WTC11 (cell line): Measurements from ENCODE around the gene LRRC28. TPM values are rescaled to one million over a fixed set of nuclear protein-coding genes. Genes with fewer than 3 reads are reported as not detected.

Experiments used
- ATAC-seq: fragments of 200-7000 bp; cut with Tn5 transposase; 2 replicates; pipeline ENCODE4 v1.10.0; 2021; ENCODE audit warnings: mild to moderate bottlenecking, moderate library complexity
- CTCF ChIA-PET: fragments of 300-600 bp; sonication (Branson Sonifier 250); formaldehyde crosslinking; loops from one replicate; lab custom pipeline; 2021; ENCODE audit warnings: antibody characterized with exemption; lab: Charles Lee
- POLR2A ChIA-PET: fragments of 350-600 bp; sonication (Branson Sonifier 250); formaldehyde crosslinking; loops from one replicate; lab custom pipeline; 2021; ENCODE audit warnings: antibody characterized with exemption; lab: Charles Lee
- DNase-seq: peaks from one replicate; pipeline ENCODE4 v3.0.0; 2021; ENCODE audit warnings: low spot score
- H3K27ac Mint-ChIP-seq: 2 replicates; pipeline ENCODE4 v1.8.0; 2021; ENCODE audit warnings: mixed read lengths
- H3K27me3 Mint-ChIP-seq: 2 replicates; pipeline ENCODE4 v1.8.0; 2021; ENCODE audit warnings: low read depth, mild to moderate bottlenecking, moderate library complexity, mixed read lengths
- H3K36me3 Mint-ChIP-seq: 2 replicates; pipeline ENCODE4 v1.8.0; 2021; ENCODE audit warnings: mixed read lengths
- H3K4me1 Mint-ChIP-seq: 2 replicates; pipeline ENCODE4 v1.8.0; 2022; ENCODE audit warnings: mixed read lengths
- H3K4me3 Mint-ChIP-seq: 2 replicates; pipeline ENCODE4 v1.8.0; 2021; ENCODE audit warnings: mild to moderate bottlenecking, moderate library complexity, mixed read lengths
- H3K9me3 Mint-ChIP-seq: 2 replicates; pipeline ENCODE4 v1.8.0; 2021; ENCODE audit warnings: mixed read lengths
- CBFB ChIP-seq: sonication (generic); formaldehyde crosslinking; IDR thresholded peaks from 2 replicates; pipeline ENCODE4 v1.8.1; 2022; ENCODE audit warnings: mild to moderate bottlenecking, low read depth, missing genetic modification reagents
- ESRRA ChIP-seq: sonication (generic); formaldehyde crosslinking; IDR thresholded peaks from 2 replicates; pipeline ENCODE4 v1.8.1; 2022; ENCODE audit warnings: mild to moderate bottlenecking, missing genetic modification reagents, borderline replicate concordance
- FOXP1 ChIP-seq: sonication (generic); formaldehyde crosslinking; IDR thresholded peaks from 2 replicates; pipeline ENCODE4 v1.8.0; 2022; ENCODE audit warnings: missing genetic modification reagents, mild to moderate bottlenecking, moderate library complexity, borderline replicate concordance
- GTF2I ChIP-seq: fragments of 250-450 bp; sonication (Bioruptor Pico); conservative IDR thresholded peaks from 2 replicates; pipeline ENCODE4 v1.4.0; 2021; ENCODE audit warnings: mild to moderate bottlenecking
- JAZF1 ChIP-seq: fragments of 250-450 bp; sonication (Bioruptor Pico); IDR thresholded peaks from 2 replicates; pipeline ENCODE4 v1.9.0; 2021; ENCODE audit warnings: moderate library complexity, mild to moderate bottlenecking, inconsistent platforms
- NR3C1 ChIP-seq: sonication (generic); formaldehyde crosslinking; conservative IDR thresholded peaks from 2 replicates; pipeline ENCODE4 v1.8.1; 2023; ENCODE audit warnings: low read depth, mild to moderate bottlenecking, missing genetic modification reagents
- TEAD1 ChIP-seq: sonication (generic); formaldehyde crosslinking; IDR thresholded peaks from 2 replicates; pipeline ENCODE4 v1.8.0; 2022; ENCODE audit warnings: mild to moderate bottlenecking, missing genetic modification reagents
- ZNF317 ChIP-seq: sonication (generic); formaldehyde crosslinking; IDR thresholded peaks from 2 replicates; pipeline ENCODE4 v1.8.1; 2023; ENCODE audit warnings: low read depth, mild to moderate bottlenecking, moderate library complexity, missing genetic modification reagents, borderline replicate concordance
- ZNF671 ChIP-seq: fragments of 250-450 bp; sonication (Bioruptor Pico); IDR thresholded peaks from 2 replicates; pipeline ENCODE4 v1.8.0; 2021; ENCODE audit warnings: mild to moderate bottlenecking
- total RNA-seq: library from RNA; stranded (reverse); gene quantifications from 3 replicates; pipeline ENCODE4 v1.2.3, GENCODE V29; 2021
- TF ChIP-seq, protein P1 (sequence below): fragments of 250-450 bp; sonication (Bioruptor Pico); IDR thresholded peaks from 2 replicates; pipeline ENCODE4 v1.9.0; 2021; ENCODE audit warnings: mild to moderate bottlenecking, borderline replicate concordance
- TF ChIP-seq, protein P2 (sequence below): sonication (generic); formaldehyde crosslinking; conservative IDR thresholded peaks from 2 replicates; pipeline ENCODE4 v1.8.1; 2023; ENCODE audit warnings: mild to moderate bottlenecking, low read depth, missing genetic modification reagents, moderate library complexity
- TF ChIP-seq, protein P3 (sequence below): sonication (generic); formaldehyde crosslinking; IDR thresholded peaks from 2 replicates; pipeline ENCODE4 v1.8.1; 2022; ENCODE audit warnings: missing genetic modification reagents, borderline replicate concordance
- TF ChIP-seq, protein P4 (sequence below): sonication (generic); formaldehyde crosslinking; IDR thresholded peaks from 2 replicates; pipeline ENCODE4 v1.8.1; 2023; ENCODE audit warnings: mild to moderate bottlenecking, missing genetic modification reagents, borderline replicate concordance
- TF ChIP-seq, protein P5 (sequence below): sonication (generic); formaldehyde crosslinking; IDR thresholded peaks from 2 replicates; pipeline ENCODE4 v1.8.1; 2023; ENCODE audit warnings: mild to moderate bottlenecking, missing genetic modification reagents, moderate library complexity

LRRC28 gene
- total RNA-seq, 1 experiment from 2014 or later = 18.4 TPM

DNA sequence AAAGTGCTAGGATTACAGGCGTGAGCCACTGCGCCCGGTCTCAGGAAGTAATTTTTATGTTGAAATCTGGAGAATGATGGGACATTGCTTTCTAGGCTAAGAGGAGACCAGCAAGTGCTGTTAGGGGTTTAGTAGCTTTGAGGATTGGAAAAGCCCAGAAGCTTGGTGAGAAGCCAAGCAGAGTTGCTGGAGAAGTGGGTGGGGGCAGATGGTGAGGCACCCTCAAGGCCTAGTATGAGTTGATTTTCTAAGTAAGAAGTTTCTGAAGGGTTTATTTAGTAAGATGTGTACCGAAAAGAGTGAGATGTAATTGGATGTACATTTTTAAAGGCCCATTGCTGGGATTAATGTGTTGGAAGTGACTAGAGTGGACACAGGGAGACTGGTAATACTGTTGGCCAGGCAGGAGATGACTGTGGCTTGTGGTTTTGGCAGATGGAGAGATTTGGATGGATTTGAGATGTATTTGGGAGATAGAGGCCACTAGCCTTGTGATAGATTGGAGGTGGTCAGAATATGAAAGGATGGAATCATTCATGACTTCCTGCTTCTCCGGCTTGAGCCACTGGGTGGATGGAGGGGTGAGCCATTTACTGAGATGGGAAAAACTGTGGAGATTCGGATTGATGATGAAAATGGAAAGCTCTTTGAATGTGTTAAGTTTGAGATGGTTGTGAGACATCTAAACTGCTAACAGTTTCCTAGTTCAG lies 2.3 kb downstream of the LRRC28 start:
- Mint-ChIP-seq H3K9me3 (no peaks in the 10 kb centered on the region), H3K4me3 (no peak overlapping the region), H3K36me3 (no peaks in the 10 kb centered on the region), H3K4me1 (peaks cover 21% of the 10 kb centered on the region), H3K27me3 (no peaks in the 10 kb centered on the region), H3K27ac (no peak overlapping the region)
- DNase-seq (no peak), ATAC-seq (no peak)
- CTCF ChIA-PET = interaction anchor here (1.3 to 1.5 kb wide), 3 partner anchors 148 to 479 kb away, joined by 3 to 5 read pairs (median 4); partner anchors contain the start of genes LYSMD4 and SYNM
- POLR2A ChIA-PET = no interaction called here
- TF ChIP-seq, protein P1, sequence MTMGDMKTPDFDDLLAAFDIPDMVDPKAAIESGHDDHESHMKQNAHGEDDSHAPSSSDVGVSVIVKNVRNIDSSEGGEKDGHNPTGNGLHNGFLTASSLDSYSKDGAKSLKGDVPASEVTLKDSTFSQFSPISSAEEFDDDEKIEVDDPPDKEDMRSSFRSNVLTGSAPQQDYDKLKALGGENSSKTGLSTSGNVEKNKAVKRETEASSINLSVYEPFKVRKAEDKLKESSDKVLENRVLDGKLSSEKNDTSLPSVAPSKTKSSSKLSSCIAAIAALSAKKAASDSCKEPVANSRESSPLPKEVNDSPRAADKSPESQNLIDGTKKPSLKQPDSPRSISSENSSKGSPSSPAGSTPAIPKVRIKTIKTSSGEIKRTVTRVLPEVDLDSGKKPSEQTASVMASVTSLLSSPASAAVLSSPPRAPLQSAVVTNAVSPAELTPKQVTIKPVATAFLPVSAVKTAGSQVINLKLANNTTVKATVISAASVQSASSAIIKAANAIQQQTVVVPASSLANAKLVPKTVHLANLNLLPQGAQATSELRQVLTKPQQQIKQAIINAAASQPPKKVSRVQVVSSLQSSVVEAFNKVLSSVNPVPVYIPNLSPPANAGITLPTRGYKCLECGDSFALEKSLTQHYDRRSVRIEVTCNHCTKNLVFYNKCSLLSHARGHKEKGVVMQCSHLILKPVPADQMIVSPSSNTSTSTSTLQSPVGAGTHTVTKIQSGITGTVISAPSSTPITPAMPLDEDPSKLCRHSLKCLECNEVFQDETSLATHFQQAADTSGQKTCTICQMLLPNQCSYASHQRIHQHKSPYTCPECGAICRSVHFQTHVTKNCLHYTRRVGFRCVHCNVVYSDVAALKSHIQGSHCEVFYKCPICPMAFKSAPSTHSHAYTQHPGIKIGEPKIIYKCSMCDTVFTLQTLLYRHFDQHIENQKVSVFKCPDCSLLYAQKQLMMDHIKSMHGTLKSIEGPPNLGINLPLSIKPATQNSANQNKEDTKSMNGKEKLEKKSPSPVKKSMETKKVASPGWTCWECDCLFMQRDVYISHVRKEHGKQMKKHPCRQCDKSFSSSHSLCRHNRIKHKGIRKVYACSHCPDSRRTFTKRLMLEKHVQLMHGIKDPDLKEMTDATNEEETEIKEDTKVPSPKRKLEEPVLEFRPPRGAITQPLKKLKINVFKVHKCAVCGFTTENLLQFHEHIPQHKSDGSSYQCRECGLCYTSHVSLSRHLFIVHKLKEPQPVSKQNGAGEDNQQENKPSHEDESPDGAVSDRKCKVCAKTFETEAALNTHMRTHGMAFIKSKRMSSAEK (CRISPR knock-in tag) = no peak

DNA sequence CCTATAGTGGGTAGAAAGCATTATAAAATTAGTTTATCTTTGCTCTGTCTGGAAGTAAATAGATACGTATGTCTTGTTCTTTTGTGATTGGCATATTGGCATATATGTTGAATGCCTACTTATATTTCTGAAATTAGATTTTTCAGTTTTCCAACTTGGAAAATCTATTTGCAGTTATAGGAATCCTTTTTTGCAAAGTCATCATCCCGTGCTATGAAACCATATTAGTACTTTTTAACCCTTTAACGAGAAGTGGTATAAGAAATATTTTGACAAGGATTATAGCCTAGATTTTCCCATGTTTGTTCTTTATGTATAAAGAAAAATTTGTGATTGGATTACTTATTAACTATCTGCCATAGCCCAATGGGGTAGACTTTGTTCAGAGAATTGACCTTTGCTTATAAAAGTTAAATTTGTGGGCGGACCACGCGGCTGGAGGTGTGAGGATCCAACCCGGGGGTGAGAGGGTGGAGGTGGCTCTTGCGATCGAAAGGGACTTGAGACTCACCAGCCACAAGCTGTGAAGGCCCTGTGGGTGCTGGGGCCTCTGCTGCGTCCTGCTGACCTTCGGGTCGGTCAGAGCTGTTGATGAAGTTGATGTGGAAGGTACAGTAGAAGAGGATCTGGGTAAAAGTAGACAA lies 5.9 kb downstream of the LRRC28 start:
- no peak for ATAC-seq
- ChIA-PET CTCF (no interaction called here), POLR2A (no interaction called here)
- Mint-ChIP-seq H3K4me1 (peaks cover 14% of the 10 kb centered on the region), H3K36me3 (no peaks in the 10 kb centered on the region), H3K4me3 (no peak overlapping the region), H3K27me3 (no peaks in the 10 kb centered on the region), H3K27ac (no peak overlapping the region), H3K9me3 (no peaks in the 10 kb centered on the region)
- TF ChIP-seq, protein P2, sequence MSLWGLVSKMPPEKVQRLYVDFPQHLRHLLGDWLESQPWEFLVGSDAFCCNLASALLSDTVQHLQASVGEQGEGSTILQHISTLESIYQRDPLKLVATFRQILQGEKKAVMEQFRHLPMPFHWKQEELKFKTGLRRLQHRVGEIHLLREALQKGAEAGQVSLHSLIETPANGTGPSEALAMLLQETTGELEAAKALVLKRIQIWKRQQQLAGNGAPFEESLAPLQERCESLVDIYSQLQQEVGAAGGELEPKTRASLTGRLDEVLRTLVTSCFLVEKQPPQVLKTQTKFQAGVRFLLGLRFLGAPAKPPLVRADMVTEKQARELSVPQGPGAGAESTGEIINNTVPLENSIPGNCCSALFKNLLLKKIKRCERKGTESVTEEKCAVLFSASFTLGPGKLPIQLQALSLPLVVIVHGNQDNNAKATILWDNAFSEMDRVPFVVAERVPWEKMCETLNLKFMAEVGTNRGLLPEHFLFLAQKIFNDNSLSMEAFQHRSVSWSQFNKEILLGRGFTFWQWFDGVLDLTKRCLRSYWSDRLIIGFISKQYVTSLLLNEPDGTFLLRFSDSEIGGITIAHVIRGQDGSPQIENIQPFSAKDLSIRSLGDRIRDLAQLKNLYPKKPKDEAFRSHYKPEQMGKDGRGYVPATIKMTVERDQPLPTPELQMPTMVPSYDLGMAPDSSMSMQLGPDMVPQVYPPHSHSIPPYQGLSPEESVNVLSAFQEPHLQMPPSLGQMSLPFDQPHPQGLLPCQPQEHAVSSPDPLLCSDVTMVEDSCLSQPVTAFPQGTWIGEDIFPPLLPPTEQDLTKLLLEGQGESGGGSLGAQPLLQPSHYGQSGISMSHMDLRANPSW (CRISPR knock-in tag) = no peak
- no peak for TF ChIP-seq ESRRA (CRISPR knock-in tag)
- TF ChIP-seq, protein P3, sequence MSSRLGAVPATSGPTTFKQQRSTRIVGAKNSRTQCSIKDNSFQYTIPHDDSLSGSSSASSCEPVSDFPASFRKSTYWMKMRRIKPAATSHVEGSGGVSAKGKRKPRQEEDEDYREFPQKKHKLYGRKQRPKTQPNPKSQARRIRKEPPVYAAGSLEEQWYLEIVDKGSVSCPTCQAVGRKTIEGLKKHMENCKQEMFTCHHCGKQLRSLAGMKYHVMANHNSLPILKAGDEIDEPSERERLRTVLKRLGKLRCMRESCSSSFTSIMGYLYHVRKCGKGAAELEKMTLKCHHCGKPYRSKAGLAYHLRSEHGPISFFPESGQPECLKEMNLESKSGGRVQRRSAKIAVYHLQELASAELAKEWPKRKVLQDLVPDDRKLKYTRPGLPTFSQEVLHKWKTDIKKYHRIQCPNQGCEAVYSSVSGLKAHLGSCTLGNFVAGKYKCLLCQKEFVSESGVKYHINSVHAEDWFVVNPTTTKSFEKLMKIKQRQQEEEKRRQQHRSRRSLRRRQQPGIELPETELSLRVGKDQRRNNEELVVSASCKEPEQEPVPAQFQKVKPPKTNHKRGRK (CRISPR knock-in tag) = no peak
- TF ChIP-seq, protein P4, sequence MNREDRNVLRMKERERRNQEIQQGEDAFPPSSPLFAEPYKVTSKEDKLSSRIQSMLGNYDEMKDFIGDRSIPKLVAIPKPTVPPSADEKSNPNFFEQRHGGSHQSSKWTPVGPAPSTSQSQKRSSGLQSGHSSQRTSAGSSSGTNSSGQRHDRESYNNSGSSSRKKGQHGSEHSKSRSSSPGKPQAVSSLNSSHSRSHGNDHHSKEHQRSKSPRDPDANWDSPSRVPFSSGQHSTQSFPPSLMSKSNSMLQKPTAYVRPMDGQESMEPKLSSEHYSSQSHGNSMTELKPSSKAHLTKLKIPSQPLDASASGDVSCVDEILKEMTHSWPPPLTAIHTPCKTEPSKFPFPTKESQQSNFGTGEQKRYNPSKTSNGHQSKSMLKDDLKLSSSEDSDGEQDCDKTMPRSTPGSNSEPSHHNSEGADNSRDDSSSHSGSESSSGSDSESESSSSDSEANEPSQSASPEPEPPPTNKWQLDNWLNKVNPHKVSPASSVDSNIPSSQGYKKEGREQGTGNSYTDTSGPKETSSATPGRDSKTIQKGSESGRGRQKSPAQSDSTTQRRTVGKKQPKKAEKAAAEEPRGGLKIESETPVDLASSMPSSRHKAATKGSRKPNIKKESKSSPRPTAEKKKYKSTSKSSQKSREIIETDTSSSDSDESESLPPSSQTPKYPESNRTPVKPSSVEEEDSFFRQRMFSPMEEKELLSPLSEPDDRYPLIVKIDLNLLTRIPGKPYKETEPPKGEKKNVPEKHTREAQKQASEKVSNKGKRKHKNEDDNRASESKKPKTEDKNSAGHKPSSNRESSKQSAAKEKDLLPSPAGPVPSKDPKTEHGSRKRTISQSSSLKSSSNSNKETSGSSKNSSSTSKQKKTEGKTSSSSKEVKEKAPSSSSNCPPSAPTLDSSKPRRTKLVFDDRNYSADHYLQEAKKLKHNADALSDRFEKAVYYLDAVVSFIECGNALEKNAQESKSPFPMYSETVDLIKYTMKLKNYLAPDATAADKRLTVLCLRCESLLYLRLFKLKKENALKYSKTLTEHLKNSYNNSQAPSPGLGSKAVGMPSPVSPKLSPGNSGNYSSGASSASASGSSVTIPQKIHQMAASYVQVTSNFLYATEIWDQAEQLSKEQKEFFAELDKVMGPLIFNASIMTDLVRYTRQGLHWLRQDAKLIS (CRISPR knock-in tag) = no peak
- TF ChIP-seq NR3C1 (CRISPR knock-in tag) = no peak
- TF ChIP-seq FOXP1 (CRISPR knock-in tag) = no peak
- no peak for TF ChIP-seq TEAD1 (CRISPR knock-in tag)
- TF ChIP-seq JAZF1 (CRISPR knock-in tag) = no peak
- TF ChIP-seq GTF2I = no peak
- TF ChIP-seq, protein P5, sequence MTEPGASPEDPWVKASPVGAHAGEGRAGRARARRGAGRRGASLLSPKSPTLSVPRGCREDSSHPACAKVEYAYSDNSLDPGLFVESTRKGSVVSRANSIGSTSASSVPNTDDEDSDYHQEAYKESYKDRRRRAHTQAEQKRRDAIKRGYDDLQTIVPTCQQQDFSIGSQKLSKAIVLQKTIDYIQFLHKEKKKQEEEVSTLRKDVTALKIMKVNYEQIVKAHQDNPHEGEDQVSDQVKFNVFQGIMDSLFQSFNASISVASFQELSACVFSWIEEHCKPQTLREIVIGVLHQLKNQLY = no peak
- no peak for TF ChIP-seq ZNF317
- no peak for TF ChIP-seq CBFB (CRISPR knock-in tag)
- no peak for TF ChIP-seq ZNF671 (CRISPR knock-in tag)
- DNase-seq = no peak
